PC-3 (cell line): Measurements from ENCODE around the gene SYCN. TPM values are rescaled to one million over a fixed set of nuclear protein-coding genes. Genes with fewer than 3 reads are reported as not detected.
A peak's percentile ranks its signal among the peaks of the same experiment; 100 is the strongest.

Experiments used
- ATAC-seq: fragments of 200-7000 bp; cut with Tn5 transposase; 2 replicates; pipeline ENCODE4 v1.9.1; 2020; ENCODE audit warnings: mild to moderate bottlenecking, moderate library complexity
- BruUV-seq: library from RNA; stranded (reverse); fragments of 400-500 nt; replicated peaks from 2 replicates; lab custom pipeline; 2021; lab: Mats Ljungman, UMichigan
- CTCF ChIA-PET: fragments of 300-600 bp; sonication (Branson Sonifier 250); formaldehyde crosslinking; loops from one replicate; lab custom pipeline; 2022; ENCODE audit warnings: antibody characterized with exemption; lab: Charles Lee
- POLR2A ChIA-PET: fragments of 300-600 bp; sonication (Branson Sonifier 250); formaldehyde crosslinking; loops from one replicate; lab custom pipeline; 2022; ENCODE audit warnings: antibody characterized with exemption; ENCODE audit not compliant: unreplicated experiment; lab: Charles Lee
- DNase-seq: peaks from one replicate; pipeline ENCODE4 v3.0.0-alpha.2; 2015
- H2AFZ ChIP-seq: fragments of 300-600 bp; sonication (generic); 2 replicates; pipeline ENCODE4 v1.6.0; 2016; ENCODE audit warnings: antibody characterized with exemption, low read length
- H3F3A ChIP-seq: fragments of 300-600 bp; sonication (generic); one replicate; pipeline ENCODE4 v1.6.0; 2017; ENCODE audit warnings: antibody characterized with exemption, low read length, control low read depth, mild to moderate bottlenecking; ENCODE audit not compliant: unreplicated experiment
- H3K27ac ChIP-seq: fragments of 300-600 bp; sonication (generic); 2 replicates; pipeline ENCODE4 v1.5.1; 2016; ENCODE audit warnings: mild to moderate bottlenecking, low read length
- H3K27me3 ChIP-seq: fragments of 300-600 bp; sonication (generic); 2 replicates; pipeline ENCODE4 v1.6.1; 2016; ENCODE audit warnings: low read length, mixed read lengths
- H3K36me3 ChIP-seq: fragments of 300-600 bp; sonication (generic); 2 replicates; pipeline ENCODE4 v1.6.1; 2016; ENCODE audit warnings: low read depth, mixed run types, low read length, mixed read lengths
- H3K4me1 ChIP-seq: fragments of 300-600 bp; sonication (generic); 2 replicates; pipeline ENCODE4 v1.5.1; 2016; ENCODE audit warnings: low read length; ENCODE audit not compliant: insufficient read depth
- H3K4me2 ChIP-seq: fragments of 300-600 bp; sonication (generic); 2 replicates; pipeline ENCODE4 v1.6.0; 2016; ENCODE audit warnings: low read length
- H3K4me3 ChIP-seq: fragments of 300-600 bp; sonication (generic); 2 replicates; pipeline ENCODE4 v1.5.1; 2016; ENCODE audit warnings: mild to moderate bottlenecking, low read length, mixed read lengths
- H3K79me2 ChIP-seq: fragments of 300-600 bp; sonication (generic); 2 replicates; pipeline ENCODE4 v1.6.1; 2017; ENCODE audit warnings: low read length, mixed read lengths
- H3K9ac ChIP-seq: fragments of 300-600 bp; sonication (generic); 2 replicates; pipeline ENCODE4 v1.6.0; 2016; ENCODE audit warnings: mild to moderate bottlenecking, low read length
- H3K9me2 ChIP-seq: fragments of 300-600 bp; sonication (generic); replicated peaks from 2 replicates; pipeline ENCODE4 v1.6.1; 2016; ENCODE audit warnings: mixed run types, low read length, mixed read lengths
- H3K9me3 ChIP-seq: fragments of 300-600 bp; sonication (generic); 2 replicates; pipeline ENCODE4 v1.6.1; 2016; ENCODE audit warnings: low read length, mixed read lengths
- H4K20me1 ChIP-seq: fragments of 300-600 bp; sonication (generic); 2 replicates; pipeline ENCODE4 v1.6.1; 2016; ENCODE audit warnings: low read length, mixed read lengths
- CTCF ChIP-seq: fragments of 300-600 bp; sonication (generic); conservative IDR thresholded peaks from 2 replicates; pipeline ENCODE4 v1.5.1; 2017; ENCODE audit warnings: antibody characterized with exemption, low read depth, mild to moderate bottlenecking, low read length
- EZH2 ChIP-seq: fragments of 300-600 bp; sonication (generic); IDR thresholded peaks from one replicate; pipeline ENCODE4 v1.6.1; 2017; ENCODE audit warnings: antibody characterized with exemption, mild to moderate bottlenecking, low read length; ENCODE audit not compliant: unreplicated experiment
- EZH2phosphoT487 ChIP-seq: fragments of 300-600 bp; sonication (generic); IDR thresholded peaks from 2 replicates; pipeline ENCODE4 v1.6.1; 2018; ENCODE audit warnings: mild to moderate bottlenecking, antibody characterized with exemption, low read length, borderline replicate concordance
- intact Hi-C: fragments of 100-400 bp; cut with micrococcal nuclease; formaldehyde crosslinking; loops from 2 replicates; pipeline ENCODE4 v1.9.0; 2023
- total RNA-seq: library from RNA; depleted of rRNA; stranded (reverse); fragments of >200 nt; gene quantifications from 2 replicates; pipeline ENCODE4 v1.2.3, GENCODE V29; 2014

Gene SYCN
- total RNA-seq, 1 experiment from 2014 or later = not detected

GRCh38 chr19:39237200-39238184, 33.4 kb upstream of the SYCN start:
- Histone ChIP-seq H2AFZ (no peak overlapping the region), H3K4me1 (no peaks in the 10 kb centered on the region), H3K36me3 (no peaks in the 10 kb centered on the region), H3F3A (no peaks in the 10 kb centered on the region), H3K9ac (no peak overlapping the region), H3K9me3 (no peaks in the 10 kb centered on the region), H3K27me3 (no peaks in the 10 kb centered on the region), H3K4me2 (peak overlapping the region; percentile 28), H4K20me1 (no peaks in the 10 kb centered on the region), H3K27ac (no peak overlapping the region), H3K79me2 (no peaks in the 10 kb centered on the region), H3K9me2 (no peaks in the 10 kb centered on the region), H3K4me3 (no peak overlapping the region)
- intact Hi-C loops = no loop called here
- CTCF ChIA-PET = no interaction called here
- DNase-seq = peak; percentile 52
- no peak for TF ChIP-seq EZH2phosphoT487
- no peak for TF ChIP-seq EZH2
- TF ChIP-seq CTCF = no peak
- ATAC-seq = peak; percentile 74
- POLR2A ChIA-PET = no interaction called here
- BruUV-seq = no TSS peak

GRCh38 chr19:39236527-39236926, 32.5 kb upstream of the SYCN start:
- H3K9ac ChIP-seq = no peak overlapping the region
- H3K4me3 ChIP-seq = no peak overlapping the region
- ATAC-seq (no peak), DNase-seq (no peak)
- no peak overlapping the region for H3K4me2 ChIP-seq
- POLR2A ChIA-PET = no interaction called here
- H2AFZ ChIP-seq = no peak overlapping the region
- no peaks in the 10 kb centered on the region for H3K9me2 ChIP-seq
- no peaks in the 10 kb centered on the region for H4K20me1 ChIP-seq
- H3K79me2 ChIP-seq = no peaks in the 10 kb centered on the region
- no TSS peak for BruUV-seq
- H3K36me3 ChIP-seq = no peaks in the 10 kb centered on the region
- intact Hi-C loops = no loop called here
- CTCF ChIA-PET = no interaction called here
- H3K9me3 ChIP-seq = no peaks in the 10 kb centered on the region
- TF ChIP-seq CTCF = no peak
- TF ChIP-seq EZH2 = no peak
- no peak for TF ChIP-seq EZH2phosphoT487
- no peaks in the 10 kb centered on the region for H3F3A ChIP-seq
- H3K4me1 ChIP-seq = no peaks in the 10 kb centered on the region
- H3K27me3 ChIP-seq = no peaks in the 10 kb centered on the region
- H3K27ac ChIP-seq = no peak overlapping the region

- no TSS peak for BruUV-seq
- Histone ChIP-seq H2AFZ (no peak overlapping the region), H3K4me3 (no peak overlapping the region), H3K9me2 (no peaks in the 10 kb centered on the region), H3K36me3 (no peaks in the 10 kb centered on the region), H3K4me1 (no peaks in the 10 kb centered on the region), H3K9me3 (no peaks in the 10 kb centered on the region), H3K9ac (no peak overlapping the region), H3K27me3 (no peaks in the 10 kb centered on the region), H4K20me1 (no peaks in the 10 kb centered on the region), H3K27ac (no peak overlapping the region), H3F3A (no peaks in the 10 kb centered on the region), H3K79me2 (no peaks in the 10 kb centered on the region), H3K4me2 (no peak overlapping the region)
- ATAC-seq = no peak
- DNase-seq = no peak
- TF ChIP-seq CTCF = no peak
- TF ChIP-seq EZH2 = no peak
- TF ChIP-seq EZH2phosphoT487 = no peak
- CTCF ChIA-PET = no interaction called here
- POLR2A ChIA-PET = no interaction called here
- intact Hi-C loops = no loop called here
Measured at GRCh38 chr19:39232708-39233107, 28.6 kb upstream of the SYCN start.
